Esophagus muscularis mucosa (tissue), 4 donors: ENCODE measurements around the gene NCMAP. TPM values are rescaled to one million over a fixed set of nuclear protein-coding genes. Genes with fewer than 3 reads are reported as not detected.

Experiments used
- DNase-seq: peaks from one replicate; pipeline ENCODE4 v3.0.0-alpha.2; 2017; ENCODE audit errors: extremely low spot score
- H3K27ac ChIP-seq, 4 donors: fragments of 200-600 bp; sonication (generic); replicated peaks in 1 of 4; 1 replicate in 3 of 4; 2 replicates in 1 of 4; pipeline ENCODE4 v1.5.1; 2016 to 2019; ENCODE audit warnings: mild to moderate bottlenecking in 1 of 4
- H3K27me3 ChIP-seq, 4 donors: fragments of 200-600 bp; sonication (generic); one replicate each; pipeline versions ENCODE4 v1.5.1 to v1.6.0; 2016 to 2019
- H3K36me3 ChIP-seq, 4 donors: fragments of 200-600 bp; sonication (generic); one replicate each; pipeline ENCODE4 v1.5.1; 2016 to 2019
- H3K4me1 ChIP-seq, 4 donors: fragments of 200-600 bp; sonication (generic); one replicate each; pipeline ENCODE4 v1.5.1; 2016 to 2019
- H3K4me3 ChIP-seq, 4 donors: fragments of 200-600 bp; sonication (generic); 1 replicate in 2 of 4; 2 replicates in 2 of 4; pipeline ENCODE4 v1.5.1; 2016 to 2019; ENCODE audit warnings: mild to moderate bottlenecking in 4 of 4, moderate library complexity in 1 of 4
- H3K9me3 ChIP-seq, 4 donors: fragments of 200-600 bp; sonication (generic); 1 replicate in 3 of 4; 2 replicates in 1 of 4; pipeline ENCODE4 v1.5.1; 2016 to 2019
- CTCF ChIP-seq, 3 experiments: fragments of 200-600 bp in 2 of 3; fragments of 450-650 bp in 1 of 3; sonication (generic) in 2 of 3; IDR thresholded peaks; one replicate each; pipeline ENCODE4 v1.5.1; 2017 to 2019; ENCODE audit warnings: antibody characterized with exemption in 3 of 3, mild to moderate bottlenecking in 2 of 3, moderate library complexity in 1 of 3
- EP300 ChIP-seq: sonication (generic); formaldehyde crosslinking; IDR thresholded peaks from one replicate; pipeline ENCODE4 v1.6.1; 2017; ENCODE audit warnings: antibody characterized with exemption
- POLR2A ChIP-seq: fragments of 450-650 bp; IDR thresholded peaks from one replicate; pipeline ENCODE4 v1.6.1; 2017; ENCODE audit warnings: antibody characterized with exemption, moderate library complexity, mild to moderate bottlenecking, low read depth
- POLR2AphosphoS5 ChIP-seq, 2 donors: sonication (generic); formaldehyde crosslinking; IDR thresholded peaks; one replicate each; pipeline ENCODE4 v1.6.1; 2017; ENCODE audit warnings: antibody characterized with exemption in 2 of 2
- WGBS: methylation state at CpG from one replicate; pipeline ENCODE4 v1.1.5; 2018; 5-methylcytosine and 5-hydroxymethylcytosine counted together
- intact Hi-C: fragments of 100-400 bp; cut with DNase I; formaldehyde crosslinking; loops from one replicate; pipeline ENCODE4 v1.15.1; 2023
- total RNA-seq, 4 donors: library from RNA; depleted of rRNA; stranded (reverse); fragments of >200 nt; gene quantifications; one replicate each; pipeline versions ENCODE4 v1.1.0 to v1.2.1, GENCODE V29; 2016

Gene NCMAP
- total RNA-seq, 4 donors from 2014 or later = 0.17 to 0.65 (median 0.34) TPM; not detected in 1

GRCh38 chr1:24535778-24536177 is 20.1 kb upstream of the NCMAP start:
- Histone ChIP-seq H3K36me3 (peaks cover 0 to 26% (median 13%) of the 10 kb centered on the region in 4 donors), H3K4me1 (no peaks in the 10 kb centered on the region), H3K27me3 (no peaks in the 10 kb centered on the region), H3K9me3 (no peaks in the 10 kb centered on the region), H3K27ac (no peak overlapping the region), H3K4me3 (no peak overlapping the region)
- TF ChIP-seq POLR2A (no peak), CTCF (IDR thresholded peaks at IDR 0.05) (no peak), EP300 (no peak), POLR2AphosphoS5 (IDR thresholded peaks at IDR 0.05) (no peak)
- WGBS = 92% methylated on average over 8 of the region's 8 CpGs
- DNase-seq = no peak
- intact Hi-C loops = no loop called here

- H3K27ac ChIP-seq = no peak overlapping the region
- peaks cover 0 to 21% (median 13%) of the 10 kb centered on the region in 4 donors for H3K36me3 ChIP-seq
- H3K9me3 ChIP-seq = no peaks in the 10 kb centered on the region
- H3K27me3 ChIP-seq = no peaks in the 10 kb centered on the region
- DNase-seq = no peak
- no peak overlapping the region for H3K4me3 ChIP-seq
- intact Hi-C loops = no loop called here
- WGBS = 49% methylated on average over 7 of the region's 7 CpGs
- TF ChIP-seq CTCF (IDR thresholded peaks at IDR 0.05) = no peak
- no peak for TF ChIP-seq POLR2A
- TF ChIP-seq POLR2AphosphoS5 (IDR thresholded peaks at IDR 0.05) = no peak
- TF ChIP-seq EP300 = no peak
- H3K4me1 ChIP-seq = no peaks in the 10 kb centered on the region
Observed at GRCh38 chr1:24536391-24536840, 19.5 kb upstream of the NCMAP start.

- no peak overlapping the region for H3K27ac ChIP-seq
- H3K9me3 ChIP-seq = no peaks in the 10 kb centered on the region
- peaks cover 0 to 8% (median 6%) of the 10 kb centered on the region in 4 donors for H3K36me3 ChIP-seq
- DNase-seq = no peak
- H3K4me1 ChIP-seq = no peaks in the 10 kb centered on the region
- H3K4me3 ChIP-seq = no peak overlapping the region
- no peaks in the 10 kb centered on the region for H3K27me3 ChIP-seq
- 85% methylated on average over 15 of the region's 15 CpGs for WGBS
- intact Hi-C loops = no loop called here
- TF ChIP-seq EP300 (no peak), CTCF (IDR thresholded peaks at IDR 0.05) (no peak), POLR2AphosphoS5 (IDR thresholded peaks at IDR 0.05) (no peak), POLR2A (no peak)
Observed at GRCh38 chr1:24540051-24540905, 15.6 kb upstream of the NCMAP start.

GRCh38 chr1:24540906-24541710 is 14.8 kb upstream of the NCMAP start:
- no peaks in the 10 kb centered on the region for H3K27me3 ChIP-seq
- H3K4me1 ChIP-seq = no peaks in the 10 kb centered on the region
- TF ChIP-seq EP300 = no peak
- TF ChIP-seq CTCF (IDR thresholded peaks at IDR 0.05) = no peak
- no peak for TF ChIP-seq POLR2AphosphoS5 (IDR thresholded peaks at IDR 0.05)
- TF ChIP-seq POLR2A = no peak
- WGBS = 57% methylated on average over 7 of the region's 7 CpGs
- peaks cover 0 to 5% (median under 1%) of the 10 kb centered on the region in 4 donors for H3K36me3 ChIP-seq
- H3K4me3 ChIP-seq = no peak overlapping the region
- DNase-seq = no peak
- intact Hi-C loops = no loop called here
- no peak overlapping the region for H3K27ac ChIP-seq
- no peaks in the 10 kb centered on the region for H3K9me3 ChIP-seq
